IMR-90 (cell line): ENCODE measurements around the gene GOLGA3. TPM values are rescaled to one million over a fixed set of nuclear protein-coding genes. Genes with fewer than 3 reads are reported as not detected.
"Not testable (repeated sequence)": the region's sequence is repeated elsewhere in the genome, so short reads cannot be mapped to it uniquely, and the experiment has no call there.

Experiments used
- ATAC-seq: fragments of 200-7000 bp; cut with Tn5 transposase; 2 replicates; pipeline ENCODE4 v1.9.1; 2020; ENCODE audit warnings: low read depth, mild to moderate bottlenecking, moderate library complexity
- BruUV-seq: library from RNA; stranded (reverse); fragments of 400-500 nt; replicated peaks from 2 replicates; lab custom pipeline; 2021; lab: Mats Ljungman, UMichigan
- CTCF ChIA-PET: fragments of 300-600 bp; formaldehyde crosslinking; extraction: SDS; loops from one replicate; lab custom pipeline; 2021; ENCODE audit warnings: antibody characterized with exemption; lab: Yijun Ruan, JAX
- POLR2A ChIA-PET: fragments of 300-600 bp; sonication (Branson Sonifier 250); formaldehyde crosslinking; loops from one replicate; lab custom pipeline; 2022; ENCODE audit warnings: antibody characterized with exemption; ENCODE audit not compliant: unreplicated experiment; lab: Charles Lee
- DNase-seq: peaks from one replicate; pipeline ENCODE4 v3.0.0; 2013
- H2AFZ ChIP-seq: replicated peaks from 2 replicates; pipeline ENCODE3; 2013; ENCODE audit warnings: low read length, mild to moderate bottlenecking; ENCODE audit not compliant: poor library complexity
- H2AK5ac ChIP-seq: 2 replicates; pipeline ENCODE4 v1.6.1; 2013; ENCODE audit warnings: low read depth, low read length, inconsistent platforms
- H2AK9ac ChIP-seq: replicated peaks from 2 replicates; pipeline ENCODE3; 2013; ENCODE audit warnings: mild to moderate bottlenecking, low read depth, low read length, moderate library complexity; ENCODE audit not compliant: poor library complexity
- H2BK120ac ChIP-seq: 2 replicates; pipeline ENCODE4 v1.6.1; 2013; ENCODE audit warnings: low read depth, low read length, inconsistent platforms
- H2BK15ac ChIP-seq: 3 replicates; pipeline ENCODE4 v1.6.1; 2013; ENCODE audit warnings: low read depth, low read length, inconsistent platforms
- H2BK20ac ChIP-seq: 2 replicates; pipeline ENCODE4 v1.6.1; 2013; ENCODE audit warnings: low read depth, mild to moderate bottlenecking, inconsistent platforms, low read length, moderate library complexity
- H2BK5ac ChIP-seq: 2 replicates; pipeline ENCODE4 v1.6.1; 2013; ENCODE audit warnings: mild to moderate bottlenecking, low read depth, low read length, inconsistent platforms; ENCODE audit not compliant: poor library complexity, severe bottlenecking
- H3K14ac ChIP-seq: replicated peaks from 2 replicates; pipeline ENCODE4 v1.6.1; 2013; ENCODE audit warnings: low read depth, low read length, inconsistent platforms
- H3K18ac ChIP-seq: 2 replicates; pipeline ENCODE4 v1.6.1; 2013; ENCODE audit warnings: low read depth, low read length, control low read depth
- H3K23ac ChIP-seq: 2 replicates; pipeline ENCODE4 v1.6.1; 2013; ENCODE audit warnings: low read depth, low read length, inconsistent platforms
- H3K27ac ChIP-seq: 2 replicates; pipeline ENCODE4 v1.5.1; 2013; ENCODE audit warnings: mild to moderate bottlenecking, control low read depth, low read length; ENCODE audit not compliant: insufficient read depth
- H3K27me3 ChIP-seq: 2 replicates; pipeline ENCODE4 v1.6.1; 2013; ENCODE audit warnings: low read length; ENCODE audit not compliant: control insufficient read depth, insufficient read depth
- H3K36me3 ChIP-seq: 2 replicates; pipeline ENCODE4 v1.6.1; 2013; ENCODE audit warnings: low read length, mixed read lengths; ENCODE audit not compliant: control insufficient read depth, insufficient read depth
- H3K4ac ChIP-seq: 2 replicates; pipeline ENCODE4 v1.6.1; 2013; ENCODE audit warnings: low read depth, low read length, inconsistent platforms
- H3K4me1 ChIP-seq: 2 replicates; pipeline ENCODE4 v1.6.1; 2013; ENCODE audit warnings: low read length, mixed read lengths; ENCODE audit not compliant: control insufficient read depth, insufficient read depth
- H3K4me2 ChIP-seq: 2 replicates; pipeline ENCODE4 v1.6.1; 2013; ENCODE audit warnings: low read depth, mild to moderate bottlenecking, control low read depth, low read length, moderate library complexity
- H3K4me3 ChIP-seq: 2 replicates; pipeline ENCODE4 v1.5.1; 2013; ENCODE audit warnings: low read depth, mild to moderate bottlenecking, control low read depth, low read length, moderate library complexity; ENCODE audit not compliant: insufficient read depth
- H3K56ac ChIP-seq: 2 replicates; pipeline ENCODE4 v1.6.1; 2013; ENCODE audit warnings: low read length, inconsistent platforms; ENCODE audit not compliant: insufficient read depth; ENCODE audit errors: extremely low read depth
- H3K79me1 ChIP-seq, 2 experiments: 2 replicates each; pipeline ENCODE4 v1.6.1; 2013; ENCODE audit warnings: low read length in 2 of 2, inconsistent platforms in 1 of 2, low read depth in 1 of 2
- H3K9ac ChIP-seq: 2 replicates; pipeline ENCODE4 v1.6.1; 2013; ENCODE audit warnings: low read depth, low read length, control low read depth
- H3K9me1 ChIP-seq: 2 replicates; pipeline ENCODE4 v1.6.1; 2013; ENCODE audit warnings: low read length, inconsistent platforms; ENCODE audit not compliant: insufficient read depth
- H3K9me3 ChIP-seq: 2 replicates; pipeline ENCODE4 v1.6.1; 2013; ENCODE audit warnings: low read length; ENCODE audit not compliant: control insufficient read depth, insufficient read depth
- H4K20me1 ChIP-seq: 2 replicates; pipeline ENCODE4 v1.6.1; 2013; ENCODE audit warnings: low read length, inconsistent platforms; ENCODE audit not compliant: insufficient read depth
- H4K5ac ChIP-seq: 2 replicates; pipeline ENCODE4 v1.6.1; 2013; ENCODE audit warnings: mild to moderate bottlenecking, low read depth, low read length, control low read depth
- H4K8ac ChIP-seq, 2 experiments: 2 replicates each; pipeline ENCODE4 v1.6.1; 2013; ENCODE audit warnings: low read depth in 2 of 2, low read length in 2 of 2, control low read depth in 1 of 2, inconsistent platforms in 1 of 2
- H4K91ac ChIP-seq: 2 replicates; pipeline ENCODE4 v1.6.1; 2013; ENCODE audit warnings: low read depth, low read length, inconsistent platforms; ENCODE audit not compliant: insufficient read depth
- WGBS, 2 experiments: methylation state at CpG; one replicate each; pipeline versions ENCODE4 v1.1.5 to v1.1.7; 2013; ENCODE audit warnings: missing lambda C conversion rate in 2 of 2; ENCODE audit not compliant: insufficient read length in 1 of 2; ENCODE audit errors: extremely low coverage in 2 of 2; 5-methylcytosine and 5-hydroxymethylcytosine counted together
- dilution Hi-C: fragments of 300-500 bp; cut with HindIII; formaldehyde crosslinking; loops from one replicate; pipeline ENCODE4 v1.14.3; 2018; ENCODE audit warnings: low sequenced_read_pairs; ENCODE audit not compliant: unreplicated experiment
- in situ Hi-C: fragments of 300-500 bp; cut with MboI; formaldehyde crosslinking; loops from 3 replicates; pipeline ENCODE4 v1.14.3; 2019; ENCODE audit warnings: low sequenced_read_pairs, inconsistent platforms, mixed read lengths
- intact Hi-C: fragments of 100-400 bp; cut with micrococcal nuclease; formaldehyde crosslinking; loops from 2 replicates; pipeline ENCODE4 v1.10.0; 2022
- polyA plus RNA-seq, 3 experiments: library from polyadenylated mRNA; depleted of rRNA; stranded (reverse); fragments of >200 nt; gene quantifications; 2 replicates each; pipeline ENCODE4 v1.2.3, GENCODE V29; 2012; ENCODE audit warnings: low replicate concordance in 1 of 3
- total RNA-seq: library from RNA; depleted of rRNA; stranded (reverse); fragments of >200 nt; gene quantifications from 2 replicates; pipeline ENCODE4 v1.2.3, GENCODE V29; 2012

Gene GOLGA3
- total and polyA plus RNA-seq, 2 of the 4 experiments (the other 2 are of a cell fraction), result 39.6 to 99.8 TPM

DNA sequence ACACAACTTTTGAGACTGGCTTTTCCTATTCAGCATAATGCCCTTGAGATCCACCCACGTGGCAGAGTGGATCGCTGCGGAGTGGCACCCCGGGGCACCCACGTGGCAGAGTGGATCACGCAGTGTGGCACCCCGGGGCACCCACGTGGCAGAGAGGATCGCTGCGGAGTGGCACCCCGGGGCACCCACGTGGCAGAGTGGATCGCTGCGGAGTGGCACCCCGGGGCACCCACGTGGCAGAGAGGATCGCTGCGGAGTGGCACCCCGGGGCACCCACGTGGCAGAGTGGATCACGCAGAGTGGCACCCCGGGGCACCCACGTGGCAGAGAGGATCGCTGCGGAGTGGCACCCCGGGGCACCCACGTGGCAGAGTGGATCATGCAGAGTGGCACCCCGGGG lies 69.8 kb downstream of the GOLGA3 start:
- H3K18ac ChIP-seq, H3K9ac ChIP-seq, ATAC-seq, DNase-seq, H3K14ac ChIP-seq, H3K23ac ChIP-seq, H2AFZ ChIP-seq, BruUV-seq, H3K4me1 ChIP-seq, H3K4ac ChIP-seq, in situ Hi-C loops, dilution Hi-C loops, H3K4me3 ChIP-seq, H3K27me3 ChIP-seq, H3K9me1 ChIP-seq, H3K4me2 ChIP-seq, H2AK5ac ChIP-seq, H3K56ac ChIP-seq, H2AK9ac ChIP-seq, H3K27ac ChIP-seq, H4K91ac ChIP-seq, H2BK15ac ChIP-seq, H2BK5ac ChIP-seq, H3K36me3 ChIP-seq, H2BK120ac ChIP-seq, intact Hi-C loops, H4K5ac ChIP-seq, H3K9me3 ChIP-seq, CTCF ChIA-PET, POLR2A ChIA-PET, H4K8ac ChIP-seq, H2BK20ac ChIP-seq: not testable (repeated sequence)
- Histone ChIP-seq H4K20me1 (peaks cover 72% of the 10 kb centered on the region), H3K79me1 (peaks cover 6 to 37% of the 10 kb centered on the region in 2 experiments)
- 97% methylated on average over 7 of the region's 28 CpGs; no CpG with 5 or more reads in 1 of the 2 experiments for WGBS, 2 experiments
